Endothelial cell of hepatic sinusoid (primary cell): Measurements from ENCODE around the gene OR4P4.

Experiments
- in situ Hi-C: cut with HindIII; loops from 2 replicates; pipeline ENCODE4 v1.10.0; 2017; ENCODE audit warnings: low sequenced_read_pairs

OR4P4 gene

GRCh38 chr11:55634813-55635212 lies at the start of gene OR4P4:
OR4P4 (plus strand) TSS chr11:55635113.
- in situ Hi-C loops, result no loop called here

DNA sequence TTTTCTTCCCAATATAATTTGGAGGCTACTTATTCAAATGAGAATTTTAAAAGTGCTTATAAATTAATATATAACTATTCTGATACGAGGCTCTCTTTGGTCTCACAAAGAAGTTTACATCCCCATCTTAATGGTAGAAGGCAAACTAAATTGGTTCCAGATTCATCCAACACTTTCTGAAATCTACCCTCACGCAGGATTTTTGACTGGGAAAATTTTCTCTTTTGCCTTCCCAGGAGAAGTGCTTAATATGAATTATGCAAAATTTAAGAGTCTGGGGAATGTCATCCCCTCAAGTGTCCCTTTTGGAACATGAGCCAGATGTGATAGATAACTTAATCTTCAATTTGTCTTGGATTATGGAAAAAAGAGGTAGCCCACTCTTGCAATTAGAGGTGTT lies 27.4 kb upstream of the OR4P4 start, which contains the start of gene OR4C11:
Gene OR4C11 (minus strand): TSS at position 101 of the 400 bp plus-strand sequence. CDS start 3,272 bp downstream, outside the sequence.
- in situ Hi-C loops, result no loop called here

GRCh38 chr11:55624531-55624930 lies 10.4 kb upstream of the OR4P4 start:
- in situ Hi-C loops, result no loop called here

- in situ Hi-C loops, result no loop called here
Measured at GRCh38 chr11:55648027-55648426, 13.1 kb downstream of the OR4P4 start, which contains the start of gene OR4S2. OR4S2 (plus strand) TSS chr11:55648327; CDS start chr11:55650904, 2,577 bp downstream.

DNA sequence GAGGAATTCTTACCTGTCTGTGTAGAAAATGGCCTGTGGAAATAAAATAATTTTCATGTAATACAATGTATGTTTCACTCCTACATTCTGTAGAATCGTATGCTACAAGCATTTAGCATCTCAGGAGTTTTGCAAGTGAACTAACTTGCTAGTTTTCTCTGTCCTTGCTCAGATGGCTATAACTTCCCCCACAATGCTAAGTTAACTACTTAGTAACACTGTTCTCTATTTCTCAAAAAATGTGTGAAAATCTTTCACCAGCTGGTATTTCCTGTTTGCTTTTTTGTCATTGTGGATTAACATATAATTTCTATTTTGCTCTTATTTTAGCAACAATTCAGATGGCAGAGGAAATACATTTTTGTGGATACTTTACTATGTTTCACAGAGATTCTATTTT lies 17.6 kb downstream of the OR4P4 start:
- in situ Hi-C loops, result no loop called here

DNA sequence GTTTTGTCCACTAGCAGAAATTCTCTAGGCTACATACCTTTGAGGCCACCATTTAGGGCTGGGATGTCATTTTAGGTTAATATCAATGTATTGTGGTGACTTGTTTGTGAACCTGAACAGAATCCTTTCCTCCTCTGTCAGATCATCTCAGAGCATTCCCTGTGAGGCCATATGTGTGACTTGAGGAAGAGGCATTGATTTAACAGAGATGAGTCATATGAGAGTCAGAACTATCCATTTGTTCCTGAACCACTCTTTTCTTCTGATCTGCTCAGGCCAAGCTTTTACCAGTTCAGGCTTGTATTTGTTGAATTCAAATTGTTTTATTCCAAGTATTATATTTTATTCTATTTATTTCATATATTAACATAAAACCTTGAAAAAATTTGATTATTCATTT lies 20.2 kb downstream of the OR4P4 start:
- in situ Hi-C loops, result no loop called here

DNA sequence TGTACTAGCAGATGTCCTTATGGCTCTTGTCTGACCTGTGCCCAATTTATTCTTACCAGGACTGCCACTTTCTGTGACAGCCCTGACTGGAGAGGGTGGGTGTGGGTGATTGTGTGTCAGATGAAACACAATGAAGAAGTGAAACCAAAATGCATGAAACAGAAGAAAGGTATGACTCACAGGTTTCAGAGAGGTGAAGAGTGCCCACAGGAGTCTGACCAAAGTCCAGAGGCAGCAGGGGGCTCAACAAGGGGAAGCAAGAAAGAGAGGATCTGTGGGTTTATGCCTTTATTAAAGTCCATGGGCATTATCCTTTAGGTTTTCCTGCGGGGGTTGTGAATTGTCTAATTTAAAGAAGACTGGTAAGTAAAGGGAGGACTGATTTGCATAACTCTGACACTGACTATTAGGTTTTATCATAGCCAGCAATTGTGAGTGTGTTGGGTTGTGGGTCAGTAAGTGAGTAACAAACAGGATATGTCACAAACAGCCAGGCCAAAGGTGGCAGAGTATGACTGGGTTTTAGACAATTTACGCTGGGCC lies 23.2 kb downstream of the OR4P4 start:
- in situ Hi-C loops, result no loop called here

DNA sequence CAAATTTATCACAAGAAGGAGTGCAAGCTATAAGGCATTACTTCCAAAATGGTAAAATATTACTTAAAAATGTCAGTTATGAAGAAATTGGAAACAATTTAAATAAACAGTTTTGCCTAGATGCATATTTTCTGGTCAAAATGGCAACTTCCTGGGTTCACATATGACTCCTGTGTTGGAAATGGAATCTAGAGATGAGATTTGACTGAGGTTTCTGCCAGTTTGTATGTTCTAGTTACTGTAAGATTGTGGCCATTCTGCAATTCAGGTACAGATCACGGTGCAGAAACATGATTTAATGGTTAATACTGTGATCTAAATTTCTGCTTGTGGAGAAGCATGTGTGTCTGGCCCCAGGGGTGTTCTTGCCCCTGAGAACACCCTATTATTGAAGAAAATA lies 23.7 kb downstream of the OR4P4 start:
- in situ Hi-C loops, result no loop called here

DNA sequence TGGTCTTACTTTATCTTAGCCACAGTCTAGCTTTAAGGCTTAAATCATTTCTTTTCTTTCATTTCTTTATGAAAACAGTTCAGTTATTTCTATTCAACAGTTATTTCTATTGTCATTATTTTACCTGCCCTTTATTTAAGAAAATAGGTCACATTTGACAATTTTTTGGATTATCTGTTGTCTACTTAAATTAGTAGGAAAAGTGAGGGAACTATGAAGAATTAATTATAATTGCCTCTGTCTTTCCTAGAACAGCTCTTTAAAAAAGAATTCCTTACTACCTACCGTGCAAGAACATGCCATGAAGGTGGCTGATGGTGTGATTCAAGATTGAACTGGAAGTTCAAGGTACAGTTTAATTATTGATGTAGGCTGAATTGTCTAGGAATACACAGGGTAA lies 27.0 kb downstream of the OR4P4 start, which contains the start of gene OR4C6:
Gene OR4C6 (plus strand): TSS at position 301 of the 400 bp plus-strand sequence. CDS start 2,966 bp downstream, outside the sequence.
- in situ Hi-C loops, result no loop called here

DNA sequence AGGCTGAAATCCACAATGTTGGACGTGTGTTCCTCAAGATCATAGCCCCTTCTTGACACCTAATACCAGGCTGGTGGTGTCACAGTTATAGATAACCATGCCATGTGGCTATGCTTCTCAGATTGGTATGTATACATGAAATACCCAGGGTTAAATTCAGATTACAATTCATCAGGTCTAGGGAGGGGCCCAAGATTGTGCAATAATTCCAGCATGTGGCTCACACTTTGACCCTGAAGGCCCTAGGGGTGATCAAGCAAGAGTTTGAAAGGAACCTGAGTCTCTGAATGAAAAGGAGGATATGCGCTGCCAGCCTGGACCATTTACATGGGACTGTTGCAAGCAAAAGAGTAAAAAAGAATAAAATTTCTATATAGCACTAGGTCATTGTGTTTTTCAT lies 34.5 kb downstream of the OR4P4 start:
- in situ Hi-C loops, result no loop called here

DNA sequence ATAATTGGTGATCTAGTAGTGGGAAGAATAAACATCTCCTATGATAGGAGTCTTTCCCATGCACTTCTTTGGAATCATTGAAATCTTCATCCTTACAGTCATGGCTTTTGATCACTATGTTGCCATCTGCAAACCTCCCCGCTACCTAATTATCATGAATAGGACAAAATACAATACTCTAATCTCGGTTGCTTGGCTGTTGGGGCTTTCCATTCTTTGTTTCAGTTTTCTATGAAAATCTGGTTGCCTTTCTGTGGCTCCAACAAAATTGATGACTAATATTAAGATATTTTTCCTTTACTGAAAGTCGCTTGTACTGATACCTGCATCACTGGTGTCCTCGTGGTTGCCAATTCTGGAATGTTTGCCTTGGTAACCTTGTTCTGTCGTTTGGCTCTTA lies 38.9 kb downstream of the OR4P4 start:
- in situ Hi-C loops, result no loop called here
